ENCODE results near the gene KIR2DL4. TPM values are rescaled to one million over a fixed set of nuclear protein-coding genes. Genes with fewer than 3 reads are reported as not detected.
"Not testable (repeated sequence)": the region's sequence is repeated elsewhere in the genome, so short reads cannot be mapped to it uniquely, and the experiment has no call there.

KIR2DL4 gene
- total RNA-seq, 1 donor from 2014 or later: not detected

DNA sequence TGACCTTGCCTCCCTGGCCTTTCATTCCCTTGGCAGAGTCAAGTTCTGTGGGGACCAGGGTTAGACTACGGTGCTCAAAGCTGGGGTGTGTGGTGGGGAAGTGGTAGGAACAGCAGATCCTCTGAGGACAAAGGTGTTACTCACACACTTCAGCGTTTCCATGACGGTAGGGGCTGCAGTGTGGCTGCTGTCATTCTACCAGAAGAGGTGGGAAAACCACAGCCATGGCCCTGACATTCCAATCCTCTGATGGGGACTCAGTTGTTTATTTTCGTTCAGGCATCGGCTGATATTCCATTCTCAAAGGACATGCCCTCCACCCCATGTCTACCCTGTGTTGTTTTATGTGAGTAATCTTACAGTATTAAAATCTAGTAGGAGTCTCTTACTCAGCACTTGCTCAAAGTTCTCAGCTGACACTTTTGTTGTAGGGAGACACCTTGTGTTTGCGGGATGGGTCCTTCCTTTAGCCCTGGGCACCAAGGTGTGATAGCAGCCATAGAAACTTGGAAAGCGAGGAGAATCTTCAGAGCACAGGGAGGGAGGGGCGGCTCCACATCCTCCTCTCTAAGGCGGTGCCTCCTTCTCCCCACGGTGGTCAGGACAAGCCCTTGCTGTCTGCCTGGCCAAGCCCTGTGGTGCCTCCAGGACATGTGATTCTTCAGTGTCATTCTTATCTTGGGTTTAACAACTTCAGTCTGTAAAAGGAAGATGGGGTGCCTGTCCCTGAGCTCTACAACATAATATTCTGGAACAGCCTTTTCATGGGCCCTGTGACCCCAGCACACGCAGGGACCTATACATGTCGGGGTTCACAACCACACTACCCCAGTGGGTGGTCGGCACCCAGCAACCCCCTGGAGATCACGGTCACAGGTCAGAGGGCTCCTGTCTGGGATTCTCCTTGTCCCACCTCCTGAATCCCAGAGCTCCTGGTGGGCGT, 32.1 kb upstream of the KIR2DL4 start:
- not testable (repeated sequence) for H3K4me3 ChIP-seq; H3F3A ChIP-seq (ENCODE audit: low read depth); H3K36me3 Mint-ChIP-seq; H3K4me3 Mint-ChIP-seq; H3K4me1 ChIP-seq; H3K79me2 ChIP-seq (ENCODE audit: low read depth); H3K27me3 ChIP-seq; H3K9me3 ChIP-seq (ENCODE audit: low read depth); H3K36me3 ChIP-seq; H3K27ac ChIP-seq; H4K20me1 ChIP-seq (ENCODE audit: low read depth); H3K9ac ChIP-seq; H3K4me1 Mint-ChIP-seq; H3K4me2 ChIP-seq; H2AFZ ChIP-seq (replicated peaks); DNase-seq (ENCODE audit: low spot score); H3K27ac Mint-ChIP-seq; H3K27me3 Mint-ChIP-seq (ENCODE audit: insufficient read depth, low read depth)
- H3K9me3 Mint-ChIP-seq: peaks cover 47% of the 10 kb centered on the region

DNA sequence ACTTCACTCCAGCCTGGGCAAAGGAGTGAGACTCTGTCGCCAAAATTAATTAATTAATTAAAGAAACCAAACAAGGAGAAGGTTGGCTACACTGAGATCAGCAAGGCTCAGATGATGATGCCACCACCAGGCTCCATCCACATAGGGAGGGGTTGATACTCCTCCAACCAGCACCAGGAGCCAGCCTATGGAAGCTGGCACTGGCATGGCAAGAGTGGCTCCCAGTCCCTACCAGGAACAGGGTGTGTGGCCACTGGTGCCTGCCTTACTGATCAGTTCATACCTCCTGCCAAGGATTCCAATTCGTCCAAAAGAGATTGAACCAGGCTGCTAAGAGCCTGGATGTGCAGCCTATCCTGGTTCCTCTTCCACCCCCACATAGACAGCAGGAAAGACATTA, 30.7 kb upstream of the KIR2DL4 start:
- not testable (repeated sequence) for H3K27me3 Mint-ChIP-seq (ENCODE audit: insufficient read depth, low read depth); H3K4me2 ChIP-seq; H3K4me1 ChIP-seq; H3K36me3 Mint-ChIP-seq; H3K4me3 ChIP-seq; H3K9ac ChIP-seq; H4K20me1 ChIP-seq (ENCODE audit: low read depth); H3K36me3 ChIP-seq; H3F3A ChIP-seq (ENCODE audit: low read depth); DNase-seq (ENCODE audit: low spot score); H3K27me3 ChIP-seq; H2AFZ ChIP-seq (replicated peaks); H3K27ac ChIP-seq; H3K4me3 Mint-ChIP-seq; H3K4me1 Mint-ChIP-seq; H3K27ac Mint-ChIP-seq; H3K79me2 ChIP-seq (ENCODE audit: low read depth)
- peaks cover 10% of the 10 kb centered on the region for H3K9me3 ChIP-seq (ENCODE audit: low read depth)
- peaks cover 40% of the 10 kb centered on the region for H3K9me3 Mint-ChIP-seq

DNA sequence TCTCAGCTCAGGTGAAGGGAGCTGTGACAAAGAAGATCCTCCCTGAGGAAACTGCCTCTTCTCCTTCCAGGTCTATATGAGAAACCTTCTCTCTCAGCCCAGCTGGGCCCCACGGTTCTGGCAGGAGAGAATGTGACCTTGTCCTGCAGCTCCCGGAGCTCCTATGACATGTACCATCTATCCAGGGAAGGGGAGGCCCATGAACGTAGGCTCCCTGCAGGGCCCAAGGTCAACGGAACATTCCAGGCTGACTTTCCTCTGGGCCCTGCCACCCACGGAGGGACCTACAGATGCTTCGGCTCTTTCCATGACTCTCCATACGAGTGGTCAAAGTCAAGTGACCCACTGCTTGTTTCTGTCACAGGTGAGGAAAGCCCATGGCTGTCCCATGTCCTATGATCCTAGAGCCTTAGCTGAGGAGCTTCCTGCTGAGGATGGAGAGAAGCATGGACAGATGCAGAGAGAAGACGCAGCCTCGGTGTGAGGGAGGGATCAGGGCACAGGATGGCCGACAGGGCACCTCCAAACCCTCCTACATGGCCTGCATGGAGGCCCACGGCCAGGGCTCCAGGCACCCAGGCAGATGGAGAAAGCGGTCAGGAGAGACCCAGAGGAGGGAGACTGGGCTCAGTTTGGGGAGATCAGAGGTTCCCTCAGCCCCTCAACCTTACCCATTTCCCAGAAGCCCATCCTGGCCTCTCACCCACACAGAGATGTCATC, 28.2 kb upstream of the KIR2DL4 start:
- H3K9ac ChIP-seq; H3K4me2 ChIP-seq; DNase-seq (ENCODE audit: low spot score); H3K4me3 Mint-ChIP-seq; H4K20me1 ChIP-seq (ENCODE audit: low read depth); H3K4me1 ChIP-seq; H3K36me3 ChIP-seq; H3K27me3 ChIP-seq; H3K27me3 Mint-ChIP-seq (ENCODE audit: insufficient read depth, low read depth); H3K27ac Mint-ChIP-seq; H2AFZ ChIP-seq (replicated peaks); H3F3A ChIP-seq (ENCODE audit: low read depth); H3K4me3 ChIP-seq; H3K36me3 Mint-ChIP-seq; H3K4me1 Mint-ChIP-seq; H3K27ac ChIP-seq; H3K79me2 ChIP-seq (ENCODE audit: low read depth): not testable (repeated sequence)
- peaks cover 31% of the 10 kb centered on the region for H3K9me3 Mint-ChIP-seq
- H3K9me3 ChIP-seq (ENCODE audit: low read depth): peaks cover 17% of the 10 kb centered on the region

DNA sequence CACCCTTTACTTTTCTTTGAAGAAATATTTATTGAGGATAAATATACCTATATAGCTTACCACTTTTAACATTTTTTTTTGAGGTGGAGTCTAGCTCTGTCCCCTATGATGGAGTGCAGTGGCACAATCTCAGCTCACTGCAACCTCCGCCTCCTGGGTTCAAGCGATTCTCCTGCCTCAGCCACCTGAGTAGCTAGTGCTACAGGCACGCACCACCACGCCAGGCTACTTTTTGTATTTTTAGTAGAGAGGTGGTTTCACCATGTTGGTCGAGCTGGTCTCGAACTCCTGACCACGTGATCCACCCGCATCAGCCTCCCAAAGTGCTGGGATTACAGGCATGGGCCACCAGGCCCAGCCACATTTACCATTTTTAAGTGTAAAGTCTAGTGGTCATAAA, 27.6 kb upstream of the KIR2DL4 start:
- not testable (repeated sequence) for H4K20me1 ChIP-seq (ENCODE audit: low read depth)
- peaks cover 27% of the 10 kb centered on the region for H3K9me3 Mint-ChIP-seq

DNA sequence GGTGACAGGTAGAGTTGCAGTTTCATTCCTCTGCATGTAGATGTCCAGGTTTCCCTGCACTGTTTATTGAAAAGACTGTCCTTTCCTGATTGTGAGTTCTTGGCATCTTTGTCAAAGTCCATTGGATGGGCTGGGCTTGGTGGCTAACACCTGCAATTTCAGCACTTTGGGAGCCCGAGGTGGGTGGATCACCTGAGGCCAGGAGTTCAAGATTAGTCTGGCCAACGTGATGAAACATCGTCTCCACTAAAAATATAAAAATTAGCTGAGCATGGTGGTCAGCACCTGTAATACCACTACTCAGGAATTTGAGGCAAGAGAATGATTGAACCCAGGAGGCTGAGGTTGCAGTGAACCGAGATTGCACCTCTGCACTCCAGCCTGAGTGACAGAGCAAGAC, 25.6 kb upstream of the KIR2DL4 start:
- H3K4me3 ChIP-seq; H3K4me3 Mint-ChIP-seq; H4K20me1 ChIP-seq (ENCODE audit: low read depth); H3F3A ChIP-seq (ENCODE audit: low read depth); H3K9ac ChIP-seq; DNase-seq (ENCODE audit: low spot score); H3K27ac Mint-ChIP-seq; H3K4me1 Mint-ChIP-seq; H3K27ac ChIP-seq; H3K27me3 ChIP-seq; H3K4me2 ChIP-seq; H2AFZ ChIP-seq (replicated peaks); H3K4me1 ChIP-seq; H3K36me3 ChIP-seq; H3K36me3 Mint-ChIP-seq; H3K79me2 ChIP-seq (ENCODE audit: low read depth); H3K27me3 Mint-ChIP-seq (ENCODE audit: insufficient read depth, low read depth): not testable (repeated sequence)
- H3K9me3 ChIP-seq (ENCODE audit: low read depth): peaks cover 17% of the 10 kb centered on the region
- peaks cover 23% of the 10 kb centered on the region for H3K9me3 Mint-ChIP-seq

More for the DNA sequence above, 27.6 kb upstream of the KIR2DL4 start:
- H3K27me3 ChIP-seq; H3K36me3 ChIP-seq; H3K36me3 Mint-ChIP-seq; H3K4me3 Mint-ChIP-seq; H3K4me1 Mint-ChIP-seq; H3K9ac ChIP-seq; H3K4me1 ChIP-seq; DNase-seq (ENCODE audit: low spot score); H3K27ac Mint-ChIP-seq; H3F3A ChIP-seq (ENCODE audit: low read depth); H3K4me2 ChIP-seq; H3K79me2 ChIP-seq (ENCODE audit: low read depth); H2AFZ ChIP-seq (replicated peaks); H3K27ac ChIP-seq; H3K27me3 Mint-ChIP-seq (ENCODE audit: insufficient read depth, low read depth); H3K4me3 ChIP-seq: not testable (repeated sequence)
- H3K9me3 ChIP-seq (ENCODE audit: low read depth): peaks cover 17% of the 10 kb centered on the region

DNA sequence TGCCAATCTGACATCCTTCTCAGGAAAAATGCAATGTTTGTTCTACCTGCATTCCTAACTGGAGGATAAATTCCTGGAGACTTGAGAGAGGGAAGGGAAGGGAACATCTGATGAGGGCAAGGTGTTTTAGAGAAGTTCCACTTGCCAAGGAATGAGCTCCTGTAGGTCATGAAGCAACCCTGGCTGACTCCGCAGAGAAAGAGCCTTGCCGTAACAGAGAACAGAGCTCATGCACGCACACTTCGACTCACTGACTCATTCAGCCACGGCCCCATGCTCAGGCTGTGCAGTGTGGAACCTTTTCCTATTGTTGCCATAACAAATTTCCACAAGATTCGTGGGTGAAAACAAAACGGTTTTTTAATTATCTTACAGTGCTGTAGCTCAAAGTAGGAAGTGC, 24.5 kb upstream of the KIR2DL4 start:
- H2AFZ ChIP-seq (replicated peaks); H3K27ac ChIP-seq; H3K36me3 Mint-ChIP-seq; H3K36me3 ChIP-seq; DNase-seq (ENCODE audit: low spot score); H3K4me1 ChIP-seq; H3K27me3 Mint-ChIP-seq (ENCODE audit: insufficient read depth, low read depth); H3K4me3 ChIP-seq; H3K4me2 ChIP-seq; H3K79me2 ChIP-seq (ENCODE audit: low read depth); H3K9ac ChIP-seq; H4K20me1 ChIP-seq (ENCODE audit: low read depth); H3K4me3 Mint-ChIP-seq; H3K27ac Mint-ChIP-seq; H3K27me3 ChIP-seq; H3K4me1 Mint-ChIP-seq; H3F3A ChIP-seq (ENCODE audit: low read depth): not testable (repeated sequence)
- H3K9me3 Mint-ChIP-seq: peaks cover 23% of the 10 kb centered on the region
- H3K9me3 ChIP-seq (ENCODE audit: low read depth): peaks cover 17% of the 10 kb centered on the region

DNA sequence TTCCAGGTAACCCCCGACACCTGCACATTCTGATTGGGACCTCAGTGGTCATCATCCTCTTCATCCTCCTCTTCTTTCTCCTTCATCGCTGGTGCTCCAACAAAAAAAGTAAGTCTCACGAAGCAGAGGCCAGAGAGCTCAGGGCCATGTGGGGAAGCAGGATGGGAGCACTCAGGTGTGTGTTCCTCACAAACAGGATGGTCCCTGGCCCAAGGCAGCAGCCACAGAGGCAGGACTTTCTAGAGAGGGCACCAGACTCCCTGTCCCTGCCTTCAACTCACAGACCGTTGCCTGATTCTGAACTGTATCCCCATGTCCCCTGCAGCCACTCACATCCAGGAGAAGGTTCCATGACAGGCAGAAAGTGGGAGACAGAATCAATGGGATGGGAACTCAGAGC, 20.5 kb upstream of the KIR2DL4 start:
- H3K4me2 ChIP-seq; H3K4me3 Mint-ChIP-seq; H3K9ac ChIP-seq; H3F3A ChIP-seq (ENCODE audit: low read depth); H3K27me3 ChIP-seq; H3K4me3 ChIP-seq; H3K27ac Mint-ChIP-seq; H3K4me1 Mint-ChIP-seq; H3K79me2 ChIP-seq (ENCODE audit: low read depth); DNase-seq (ENCODE audit: low spot score); H4K20me1 ChIP-seq (ENCODE audit: low read depth); H3K27me3 Mint-ChIP-seq (ENCODE audit: insufficient read depth, low read depth); H3K36me3 ChIP-seq; H3K27ac ChIP-seq; H2AFZ ChIP-seq (replicated peaks); H3K4me1 ChIP-seq; H3K9me3 ChIP-seq (ENCODE audit: low read depth); H3K36me3 Mint-ChIP-seq: not testable (repeated sequence)
- peaks cover 30% of the 10 kb centered on the region for H3K9me3 Mint-ChIP-seq
